MM.1S (cell line): ENCODE results near the gene FAM114A1.
"Not testable (repeated sequence)": the region's sequence is repeated elsewhere in the genome, so short reads cannot be mapped to it uniquely, and the experiment has no call there.

Source experiments
- DNase-seq: peaks from one replicate; pipeline ENCODE4 v3.0.0-alpha.2; 2015
- H2AFZ ChIP-seq: fragments of 300-600 bp; sonication (generic); 2 replicates; pipeline ENCODE4 v1.6.0; 2016; ENCODE audit warnings: antibody characterized with exemption, low read length
- H3F3A ChIP-seq: fragments of 300-600 bp; sonication (generic); 2 replicates; pipeline ENCODE4 v1.6.1; 2016; ENCODE audit warnings: mild to moderate bottlenecking, antibody characterized with exemption, low read length, moderate library complexity, mixed read lengths; ENCODE audit not compliant: insufficient read depth
- H3K27ac ChIP-seq: fragments of 300-600 bp; sonication (generic); 2 replicates; pipeline ENCODE4 v1.5.1; 2016; ENCODE audit warnings: mild to moderate bottlenecking, low read length
- H3K27me3 ChIP-seq: fragments of 300-600 bp; sonication (generic); replicated peaks from 2 replicates; pipeline ENCODE4 v1.6.0; 2016; ENCODE audit warnings: low read length; ENCODE audit not compliant: insufficient read depth
- H3K36me3 ChIP-seq: fragments of 300-600 bp; sonication (generic); replicated peaks from 2 replicates; pipeline ENCODE4 v1.6.1; 2016; ENCODE audit warnings: mild to moderate bottlenecking, low read length, mixed read lengths; ENCODE audit not compliant: insufficient read depth
- H3K4me1 ChIP-seq: fragments of 300-600 bp; sonication (generic); 2 replicates; pipeline ENCODE4 v1.6.1; 2016; ENCODE audit warnings: low read length, mixed read lengths
- H3K4me2 ChIP-seq: fragments of 300-600 bp; sonication (generic); 2 replicates; pipeline ENCODE4 v1.6.0; 2016; ENCODE audit warnings: low read depth, low read length
- H3K4me3 ChIP-seq: fragments of 300-600 bp; sonication (generic); 2 replicates; pipeline ENCODE4 v1.5.1; 2016; ENCODE audit warnings: low read length, mixed read lengths
- H3K79me2 ChIP-seq: fragments of 300-600 bp; sonication (generic); 2 replicates; pipeline ENCODE4 v1.6.1; 2016; ENCODE audit warnings: mixed run types, low read length, mixed read lengths
- H3K9ac ChIP-seq: fragments of 300-600 bp; sonication (generic); 2 replicates; pipeline ENCODE4 v1.6.1; 2016; ENCODE audit warnings: low read length, mixed read lengths
- H3K9me2 ChIP-seq: fragments of 300-600 bp; sonication (generic); replicated peaks from 2 replicates; pipeline ENCODE4 v1.6.1; 2016; ENCODE audit warnings: mild to moderate bottlenecking, low read length, mixed read lengths; ENCODE audit not compliant: insufficient read depth
- H3K9me3 ChIP-seq: fragments of 300-600 bp; sonication (generic); replicated peaks from 2 replicates; pipeline ENCODE4 v1.6.1; 2016; ENCODE audit warnings: mild to moderate bottlenecking, low read length, mixed read lengths; ENCODE audit not compliant: insufficient read depth
- H4K20me1 ChIP-seq: fragments of 300-600 bp; sonication (generic); 2 replicates; pipeline ENCODE4 v1.6.1; 2016; ENCODE audit warnings: mild to moderate bottlenecking, low read length, moderate library complexity, mixed read lengths; ENCODE audit not compliant: insufficient read depth
- EZH2 ChIP-seq: fragments of 300-600 bp; sonication (generic); optimal IDR thresholded peaks from 2 replicates; pipeline ENCODE3; 2017; ENCODE audit warnings: low read depth, mild to moderate bottlenecking, antibody characterized with exemption, low read length, mixed read lengths
- EZH2phosphoT487 ChIP-seq: fragments of 300-600 bp; sonication (generic); IDR thresholded peaks from 2 replicates; pipeline ENCODE4 v1.6.1; 2018; ENCODE audit warnings: antibody characterized with exemption, low read length
- TF ChIP-seq, protein P1 (sequence below): fragments of 300-600 bp; sonication (generic); IDR thresholded peaks from 2 replicates; pipeline ENCODE4 v1.5.1; 2016; ENCODE audit warnings: antibody characterized with exemption, low read length, mixed read lengths

Gene FAM114A1

GRCh38 chr4:38931125-38931524 is 63.5 kb downstream of the FAM114A1 start:
- TF ChIP-seq, protein P1, sequence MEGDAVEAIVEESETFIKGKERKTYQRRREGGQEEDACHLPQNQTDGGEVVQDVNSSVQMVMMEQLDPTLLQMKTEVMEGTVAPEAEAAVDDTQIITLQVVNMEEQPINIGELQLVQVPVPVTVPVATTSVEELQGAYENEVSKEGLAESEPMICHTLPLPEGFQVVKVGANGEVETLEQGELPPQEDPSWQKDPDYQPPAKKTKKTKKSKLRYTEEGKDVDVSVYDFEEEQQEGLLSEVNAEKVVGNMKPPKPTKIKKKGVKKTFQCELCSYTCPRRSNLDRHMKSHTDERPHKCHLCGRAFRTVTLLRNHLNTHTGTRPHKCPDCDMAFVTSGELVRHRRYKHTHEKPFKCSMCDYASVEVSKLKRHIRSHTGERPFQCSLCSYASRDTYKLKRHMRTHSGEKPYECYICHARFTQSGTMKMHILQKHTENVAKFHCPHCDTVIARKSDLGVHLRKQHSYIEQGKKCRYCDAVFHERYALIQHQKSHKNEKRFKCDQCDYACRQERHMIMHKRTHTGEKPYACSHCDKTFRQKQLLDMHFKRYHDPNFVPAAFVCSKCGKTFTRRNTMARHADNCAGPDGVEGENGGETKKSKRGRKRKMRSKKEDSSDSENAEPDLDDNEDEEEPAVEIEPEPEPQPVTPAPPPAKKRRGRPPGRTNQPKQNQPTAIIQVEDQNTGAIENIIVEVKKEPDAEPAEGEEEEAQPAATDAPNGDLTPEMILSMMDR: no peak
- TF ChIP-seq EZH2 (no peak), EZH2phosphoT487 (no peak)
- no peak for DNase-seq
- H3K79me2 ChIP-seq: no peaks in the 10 kb centered on the region
- no peaks in the 10 kb centered on the region for H3K27me3 ChIP-seq
- H3K4me3 ChIP-seq: no peak overlapping the region
- no peaks in the 10 kb centered on the region for H3K9me2 ChIP-seq
- H3K27ac ChIP-seq: no peak overlapping the region
- H3F3A ChIP-seq: no peaks in the 10 kb centered on the region
- no peak overlapping the region for H3K4me2 ChIP-seq
- no peaks in the 10 kb centered on the region for H3K36me3 ChIP-seq
- H3K9ac ChIP-seq: no peak overlapping the region
- H4K20me1 ChIP-seq: no peaks in the 10 kb centered on the region
- H3K9me3 ChIP-seq: no peaks in the 10 kb centered on the region
- H2AFZ ChIP-seq: no peak overlapping the region
- no peaks in the 10 kb centered on the region for H3K4me1 ChIP-seq

- H3K79me2 ChIP-seq: no peaks in the 10 kb centered on the region
- H3K9me3 ChIP-seq: no peaks in the 10 kb centered on the region
- H3K9ac ChIP-seq: no peak overlapping the region
- no peak overlapping the region for H3K4me3 ChIP-seq
- no peak for DNase-seq
- no peaks in the 10 kb centered on the region for H4K20me1 ChIP-seq
- no peaks in the 10 kb centered on the region for H3K9me2 ChIP-seq
- no peaks in the 10 kb centered on the region for H3K36me3 ChIP-seq
- H3K27me3 ChIP-seq: no peaks in the 10 kb centered on the region
- H3K27ac ChIP-seq: no peak overlapping the region
- H2AFZ ChIP-seq: no peak overlapping the region
- no peaks in the 10 kb centered on the region for H3F3A ChIP-seq
- TF ChIP-seq EZH2: no peak
- no peak overlapping the region for H3K4me2 ChIP-seq
- H3K4me1 ChIP-seq: peaks cover 7% of the 10 kb centered on the region
Measured at GRCh38 chr4:38935391-38936073, 67.9 kb downstream of the FAM114A1 start.

DNA sequence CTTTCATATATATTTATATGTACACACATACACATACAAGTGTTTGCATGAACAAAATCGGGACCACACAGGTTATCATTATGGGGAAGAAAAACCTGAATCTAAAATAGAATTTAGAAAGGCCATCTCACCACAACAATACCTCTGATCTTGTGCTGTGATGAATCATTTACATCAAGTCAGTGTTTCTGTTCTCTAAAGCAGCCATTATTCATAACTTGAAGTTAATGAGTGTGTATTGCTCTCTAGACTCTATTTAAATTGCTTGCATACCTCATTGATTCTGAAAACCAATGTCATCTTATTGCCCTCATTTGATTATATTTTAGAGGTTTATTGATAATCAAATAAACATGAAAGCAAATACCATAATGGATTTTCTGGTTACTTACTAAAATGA is 71.6 kb downstream of the FAM114A1 start:
- Histone ChIP-seq H4K20me1 (no peaks in the 10 kb centered on the region), H3K79me2 (no peaks in the 10 kb centered on the region), H3K36me3 (no peaks in the 10 kb centered on the region), H3K9me3 (no peaks in the 10 kb centered on the region), H3K4me3 (no peak overlapping the region), H3K9ac (no peak overlapping the region), H3K4me2 (no peak overlapping the region), H3K27me3 (no peaks in the 10 kb centered on the region), H3K27ac (no peak overlapping the region), H3F3A (no peaks in the 10 kb centered on the region), H3K4me1 (peaks cover 14% of the 10 kb centered on the region), H2AFZ (no peak overlapping the region), H3K9me2 (no peaks in the 10 kb centered on the region)
- no peak for DNase-seq
- TF ChIP-seq EZH2: no peak
- TF ChIP-seq, protein P1: no peak
- TF ChIP-seq EZH2phosphoT487: no peak

DNA sequence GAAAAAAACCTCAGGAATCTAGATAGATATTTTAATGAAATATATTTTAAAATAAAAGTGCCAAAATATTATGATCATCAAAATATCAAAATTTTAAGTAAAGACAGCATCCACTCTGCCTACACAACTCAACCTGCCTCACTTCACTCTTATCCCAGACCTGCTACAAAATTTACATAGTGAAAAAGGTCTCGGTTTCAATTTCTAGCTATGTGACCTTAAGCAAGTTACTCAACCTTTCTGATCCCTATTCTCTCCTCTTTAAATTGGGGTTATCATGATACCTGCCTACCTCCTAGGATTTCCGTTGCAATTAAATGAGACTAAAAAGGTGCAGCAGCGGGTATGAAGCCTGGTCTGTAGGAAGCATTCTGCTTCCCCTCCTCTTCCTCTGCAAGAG is 72.9 kb downstream of the FAM114A1 start:
- Histone ChIP-seq H3K4me3 (no peak overlapping the region), H3K27me3 (no peaks in the 10 kb centered on the region), H3K4me2 (no peak overlapping the region), H3K79me2 (no peaks in the 10 kb centered on the region), H3K9ac (no peak overlapping the region), H3K36me3 (no peaks in the 10 kb centered on the region), H4K20me1 (no peaks in the 10 kb centered on the region), H2AFZ (no peak overlapping the region), H3K9me3 (no peaks in the 10 kb centered on the region), H3K9me2 (no peaks in the 10 kb centered on the region), H3K27ac (no peak overlapping the region), H3K4me1 (peaks cover 14% of the 10 kb centered on the region), H3F3A (no peaks in the 10 kb centered on the region)
- no peak for TF ChIP-seq EZH2phosphoT487
- TF ChIP-seq, protein P1: no peak
- TF ChIP-seq EZH2: no peak
- DNase-seq: peak; percentile 39

DNA sequence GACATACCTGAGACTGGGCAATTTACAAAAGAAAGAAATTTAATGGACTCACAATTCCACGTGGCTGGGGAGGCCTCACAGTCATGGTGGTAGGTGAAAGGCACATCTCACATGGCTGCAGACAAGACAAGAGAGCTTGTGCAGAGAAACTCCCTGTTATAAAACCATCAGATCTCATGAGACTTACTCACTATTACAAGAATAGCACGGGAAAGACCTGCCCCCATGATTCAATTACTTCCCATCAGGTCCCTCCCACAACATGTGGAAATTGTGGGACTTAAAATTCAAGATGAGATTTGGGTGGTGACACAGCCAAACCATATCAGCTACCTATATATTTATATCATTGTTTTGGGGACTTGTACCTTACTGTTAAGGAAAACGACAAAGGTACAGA is 74.3 kb downstream of the FAM114A1 start:
- not testable (repeated sequence) for H4K20me1 ChIP-seq, H3K4me2 ChIP-seq, H3K36me3 ChIP-seq

More for the DNA sequence above, 74.3 kb downstream of the FAM114A1 start:
- not testable (repeated sequence) for H3K9me3 ChIP-seq, H3K9me2 ChIP-seq, H3K4me3 ChIP-seq, H3F3A ChIP-seq, H2AFZ ChIP-seq, H3K79me2 ChIP-seq, H3K27me3 ChIP-seq, DNase-seq, H3K9ac ChIP-seq, H3K27ac ChIP-seq
- H3K4me1 ChIP-seq: peaks cover 14% of the 10 kb centered on the region
